Panc1 (cell line): ENCODE measurements around the gene IFNG. TPM values are rescaled to one million over a fixed set of nuclear protein-coding genes. Genes with fewer than 3 reads are reported as not detected.

Source experiments
- ATAC-seq: fragments of 200-7000 bp; cut with Tn5 transposase; 2 replicates; pipeline ENCODE4 v1.9.1; 2020; ENCODE audit warnings: mild to moderate bottlenecking, moderate library complexity
- BruUV-seq: library from RNA; stranded (reverse); fragments of 400-500 nt; replicated peaks from 2 replicates; lab custom pipeline; 2021; lab: Mats Ljungman, UMichigan
- CTCF ChIA-PET: fragments of 300-600 bp; sonication (Branson Sonifier 250); formaldehyde crosslinking; loops from one replicate; lab custom pipeline; 2022; ENCODE audit warnings: antibody characterized with exemption; lab: Charles Lee
- POLR2A ChIA-PET: fragments of 300-600 bp; sonication (Branson Sonifier 250); formaldehyde crosslinking; loops from one replicate; lab custom pipeline; 2022; ENCODE audit warnings: antibody characterized with exemption; lab: Charles Lee
- DNase-seq: peaks from one replicate; pipeline ENCODE4 v3.0.0-alpha.2; 2010; ENCODE audit warnings: low read depth, low spot score
- H3K27ac ChIP-seq: 2 replicates; pipeline ENCODE4 v1.5.1; 2011; ENCODE audit warnings: mild to moderate bottlenecking, low read length, inconsistent platforms
- H3K27me3 ChIP-seq: fragments of 200-500 bp; sonication (Bioruptor generic); 2 replicates; pipeline ENCODE4 v1.6.0; 2014; ENCODE audit warnings: low read length, inconsistent platforms; ENCODE audit not compliant: control insufficient read depth, insufficient read depth
- H3K36me3 ChIP-seq: fragments of 200-500 bp; sonication (Bioruptor generic); 2 replicates; pipeline ENCODE4 v1.5.1; 2014; ENCODE audit warnings: inconsistent platforms, mild to moderate bottlenecking, low read length, moderate library complexity; ENCODE audit not compliant: control insufficient read depth, insufficient read depth
- H3K4me1 ChIP-seq: 2 replicates; pipeline ENCODE4 v1.5.1; 2011; ENCODE audit warnings: inconsistent platforms, mild to moderate bottlenecking, low read length, moderate library complexity; ENCODE audit not compliant: control insufficient read depth, insufficient read depth
- H3K4me3 ChIP-seq, 2 experiments: 2 replicates each; pipeline ENCODE4 v1.5.1; 2011 to 2012; ENCODE audit warnings: low read depth in 2 of 2, low read length in 2 of 2, mild to moderate bottlenecking in 2 of 2, inconsistent platforms in 1 of 2, moderate library complexity in 1 of 2
- H3K9me3 ChIP-seq: fragments of 200-500 bp; sonication (Bioruptor generic); 2 replicates; pipeline ENCODE4 v1.5.1; 2014; ENCODE audit warnings: low read depth, mild to moderate bottlenecking, inconsistent platforms, low read length, moderate library complexity; ENCODE audit not compliant: control insufficient read depth, insufficient read depth
- CTCF ChIP-seq: fragments of 450-650 bp; IDR thresholded peaks from 2 replicates; pipeline ENCODE4 v1.5.1; 2017; ENCODE audit warnings: mild to moderate bottlenecking
- POLR2AphosphoS5 ChIP-seq: IDR thresholded peaks from 2 replicates; pipeline ENCODE4 v1.6.1; 2012; ENCODE audit warnings: mild to moderate bottlenecking, low read depth, low read length, moderate library complexity
- REST ChIP-seq, 2 experiments: IDR thresholded peaks; 2 replicates each; pipeline ENCODE4 v1.6.1; 2011 to 2012; ENCODE audit warnings: low read depth in 2 of 2, control low read depth in 1 of 2, low read length in 1 of 2, mild to moderate bottlenecking in 1 of 2, moderate library complexity in 1 of 2; ENCODE audit not compliant: insufficient read depth in 1 of 2
- SIN3A ChIP-seq: IDR thresholded peaks from 2 replicates; pipeline ENCODE4 v1.6.1; 2012; ENCODE audit warnings: low read depth, mild to moderate bottlenecking, low read length, moderate library complexity, borderline replicate concordance; ENCODE audit not compliant: insufficient read depth
- TCF7L2 ChIP-seq: IDR thresholded peaks from 2 replicates; pipeline ENCODE4 v1.6.1; 2011; ENCODE audit warnings: mild to moderate bottlenecking, low read depth, low read length, inconsistent platforms
- in situ Hi-C: cut with HindIII; loops from 2 replicates; pipeline ENCODE4 v1.10.0; 2016; ENCODE audit warnings: low sequenced_read_pairs, low pct_unique_long_range_greater_than_20kb
- intact Hi-C: fragments of 100-400 bp; cut with micrococcal nuclease; formaldehyde crosslinking; loops from one replicate; pipeline ENCODE4 v1.10.0; 2022; ENCODE audit not compliant: unreplicated experiment
- total RNA-seq: library from RNA; stranded (reverse); gene quantifications from one replicate; pipeline ENCODE4 v1.2.1, GENCODE V29; 2021; ENCODE audit not compliant: unreplicated experiment

The IFNG gene
- total RNA-seq, 1 experiment from 2014 or later, result 0.33 TPM

GRCh38 chr12:68139001-68139400 lies 20.5 kb downstream of the IFNG start:
- ATAC-seq (no peak), DNase-seq (no peak)
- no TSS peak for BruUV-seq
- Histone ChIP-seq H3K4me1 (no peaks in the 10 kb centered on the region), H3K27ac (no peak overlapping the region), H3K27me3 (peaks cover 2% of the 10 kb centered on the region; the same call in 1 of the 2 replicates), H3K36me3 (no peaks in the 10 kb centered on the region), H3K9me3 (no peaks in the 10 kb centered on the region), H3K4me3 (no peak overlapping the region)
- intact Hi-C loops, result no loop called here
- TF ChIP-seq SIN3A (no peak), POLR2AphosphoS5 (no peak), CTCF (no peak), REST (IDR thresholded peaks at IDR 0.05; ENCODE audit: insufficient read depth in 1 of 2, low read depth in 2 of 2, low read length in 1 of 2) (no peak), TCF7L2 (no peak)
- in situ Hi-C loops, result no loop called here
- ChIA-PET CTCF (no interaction called here), POLR2A (no interaction called here)

GRCh38 chr12:68138480-68138879 lies 21.1 kb downstream of the IFNG start:
- CTCF ChIA-PET, result no interaction called here
- no peak for TF ChIP-seq TCF7L2
- TF ChIP-seq CTCF, result no peak
- TF ChIP-seq POLR2AphosphoS5, result no peak
- TF ChIP-seq REST (IDR thresholded peaks at IDR 0.05; ENCODE audit: insufficient read depth in 1 of 2, low read depth in 2 of 2, low read length in 1 of 2), result no peak
- no peak for TF ChIP-seq SIN3A
- in situ Hi-C loops, result no loop called here
- POLR2A ChIA-PET, result no interaction called here
- no peaks in the 10 kb centered on the region for H3K4me1 ChIP-seq
- H3K27ac ChIP-seq, result no peak overlapping the region
- no peak overlapping the region for H3K4me3 ChIP-seq
- intact Hi-C loops, result no loop called here
- BruUV-seq, result no TSS peak
- H3K9me3 ChIP-seq, result no peaks in the 10 kb centered on the region
- DNase-seq (no peak), ATAC-seq (no peak)
- H3K27me3 ChIP-seq, result peaks cover 2% of the 10 kb centered on the region; the same call in 1 of the 2 replicates
- no peaks in the 10 kb centered on the region for H3K36me3 ChIP-seq
